ENCODE data around the gene P4HB. TPM values are rescaled to one million over a fixed set of nuclear protein-coding genes. Genes with fewer than 3 reads are reported as not detected.

The P4HB gene
- total RNA-seq, 4 donors from 2014 or later = 289 to 508 (median 447) TPM

DNA sequence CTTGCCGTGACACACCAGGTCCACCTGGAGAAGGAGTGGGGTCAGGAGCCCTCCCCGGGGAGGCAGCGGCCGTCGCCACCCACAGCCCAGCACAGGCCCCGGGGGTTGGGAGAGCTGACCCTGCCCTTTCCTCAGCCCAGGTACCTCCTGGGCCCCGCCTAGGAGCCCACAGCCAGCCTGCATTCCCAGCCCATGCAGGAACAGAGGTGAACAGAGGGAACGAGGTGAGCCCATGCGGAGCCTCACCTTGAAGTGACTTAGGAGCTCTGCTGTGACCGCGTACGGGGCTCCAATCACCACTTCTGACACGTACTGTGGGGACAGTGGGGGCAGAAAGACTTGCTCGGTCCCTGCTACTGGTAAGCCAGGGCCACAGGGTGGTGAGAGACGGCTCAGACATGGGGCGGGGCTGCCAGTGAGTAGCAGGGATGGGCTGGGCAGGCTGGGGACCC is 45.1 kb upstream of the P4HB start:
- TF ChIP-seq, protein P1, sequence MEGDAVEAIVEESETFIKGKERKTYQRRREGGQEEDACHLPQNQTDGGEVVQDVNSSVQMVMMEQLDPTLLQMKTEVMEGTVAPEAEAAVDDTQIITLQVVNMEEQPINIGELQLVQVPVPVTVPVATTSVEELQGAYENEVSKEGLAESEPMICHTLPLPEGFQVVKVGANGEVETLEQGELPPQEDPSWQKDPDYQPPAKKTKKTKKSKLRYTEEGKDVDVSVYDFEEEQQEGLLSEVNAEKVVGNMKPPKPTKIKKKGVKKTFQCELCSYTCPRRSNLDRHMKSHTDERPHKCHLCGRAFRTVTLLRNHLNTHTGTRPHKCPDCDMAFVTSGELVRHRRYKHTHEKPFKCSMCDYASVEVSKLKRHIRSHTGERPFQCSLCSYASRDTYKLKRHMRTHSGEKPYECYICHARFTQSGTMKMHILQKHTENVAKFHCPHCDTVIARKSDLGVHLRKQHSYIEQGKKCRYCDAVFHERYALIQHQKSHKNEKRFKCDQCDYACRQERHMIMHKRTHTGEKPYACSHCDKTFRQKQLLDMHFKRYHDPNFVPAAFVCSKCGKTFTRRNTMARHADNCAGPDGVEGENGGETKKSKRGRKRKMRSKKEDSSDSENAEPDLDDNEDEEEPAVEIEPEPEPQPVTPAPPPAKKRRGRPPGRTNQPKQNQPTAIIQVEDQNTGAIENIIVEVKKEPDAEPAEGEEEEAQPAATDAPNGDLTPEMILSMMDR (IDR thresholded peaks at IDR 0.05; ENCODE audit: low read depth) = no peak

DNA sequence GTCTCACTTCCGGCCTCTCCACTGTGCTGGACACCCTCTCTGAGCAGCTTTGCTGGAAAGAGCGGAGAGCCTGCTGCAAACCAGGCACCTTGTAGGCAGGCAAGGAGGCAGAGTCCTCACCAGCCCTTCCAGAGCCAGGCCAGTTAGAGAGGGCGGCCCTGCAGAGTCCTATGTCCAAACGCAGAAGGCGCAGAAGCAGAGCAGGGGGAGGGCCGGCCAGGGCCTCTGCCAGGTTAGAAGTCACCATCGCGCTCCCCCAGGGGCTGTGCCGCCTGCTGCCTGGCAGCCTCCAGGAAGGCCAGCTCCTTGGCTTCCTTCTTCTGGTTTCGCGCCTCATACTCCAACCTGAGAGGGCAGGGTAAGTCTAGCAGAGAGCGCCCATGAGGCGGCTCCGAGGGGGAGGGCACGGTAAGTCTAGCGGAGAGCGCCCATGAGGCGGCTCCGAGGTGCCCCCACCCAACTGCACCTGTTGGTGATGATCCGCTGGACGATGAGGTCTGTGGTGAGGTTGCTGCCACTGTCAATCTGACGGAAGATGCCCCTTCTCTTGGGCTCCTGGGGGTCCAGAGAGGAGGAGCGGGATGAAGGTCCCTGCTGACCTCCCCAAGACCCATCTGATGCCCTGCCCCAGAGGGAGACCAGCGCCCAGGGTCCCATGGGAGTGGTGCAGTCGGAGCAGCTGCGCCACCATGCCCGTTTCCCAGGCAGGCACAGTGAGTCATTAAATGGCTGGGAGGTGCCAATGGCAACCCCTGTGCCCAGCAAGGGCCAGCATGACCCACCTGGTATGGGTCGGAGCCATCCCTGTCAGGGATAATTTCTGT is 44.5 kb upstream of the P4HB start:
- TF ChIP-seq, protein P1 (IDR thresholded peaks at IDR 0.05; ENCODE audit: low read depth) = no peak

DNA sequence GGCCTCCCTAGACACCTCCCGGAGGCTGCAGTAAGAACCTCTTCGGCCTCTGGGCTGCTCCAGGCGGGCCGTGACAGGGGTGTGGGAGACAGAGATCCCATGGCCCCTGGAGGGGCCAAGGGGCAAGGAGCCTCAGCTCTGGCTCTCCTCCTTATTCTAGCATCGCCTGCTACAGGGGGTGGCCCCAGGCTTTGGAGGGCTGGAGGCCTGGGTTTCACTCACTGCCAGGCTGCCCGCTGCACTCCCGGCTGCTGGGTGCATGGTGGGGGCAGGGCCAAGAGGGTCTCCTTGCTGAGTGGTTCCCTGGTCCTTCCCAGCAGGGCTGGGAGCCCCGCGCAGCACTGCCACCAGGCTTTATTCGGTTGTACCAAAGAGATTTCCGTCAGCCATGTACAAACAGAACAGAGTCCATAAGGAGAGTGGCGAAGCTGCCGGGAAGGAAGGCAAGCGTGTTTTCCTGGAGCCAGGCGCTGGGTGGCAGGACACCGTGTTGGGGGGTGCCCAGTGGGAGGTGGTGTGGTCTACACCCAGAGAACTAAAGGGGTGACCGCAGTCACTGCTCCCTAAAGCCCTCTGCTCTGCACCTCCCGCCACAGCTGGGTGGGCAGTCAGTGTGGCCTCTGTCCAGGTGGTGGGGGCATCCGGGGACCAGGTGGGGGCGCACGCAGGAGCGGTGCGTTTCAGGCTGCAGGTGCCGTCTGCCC is 43.7 kb upstream of the P4HB start:
- TF ChIP-seq, protein P1 (IDR thresholded peaks at IDR 0.05; ENCODE audit: low read depth) = no peak

DNA sequence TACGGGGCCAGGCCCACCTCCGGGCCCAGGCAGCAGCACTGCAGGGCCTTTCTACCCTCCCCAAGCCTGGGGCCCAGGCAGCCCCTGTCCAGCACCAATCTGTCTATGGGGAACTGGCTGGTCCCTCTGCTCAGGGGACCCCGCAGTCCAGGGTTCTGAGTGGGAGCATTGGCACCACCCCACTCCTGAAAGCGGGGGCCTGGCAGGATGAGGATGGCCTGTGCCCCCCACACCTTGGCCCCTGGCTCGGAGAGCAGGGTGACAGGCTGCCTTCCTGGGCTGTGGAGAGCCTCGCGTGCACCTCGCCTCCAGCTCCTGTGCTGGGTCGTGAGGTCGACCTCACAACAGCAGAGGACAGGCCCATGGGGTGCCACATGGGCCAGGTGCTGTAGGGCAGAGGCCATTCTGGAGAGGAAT is 43.1 kb upstream of the P4HB start:
- TF ChIP-seq, protein P1 (IDR thresholded peaks at IDR 0.05; ENCODE audit: low read depth) = no peak

DNA sequence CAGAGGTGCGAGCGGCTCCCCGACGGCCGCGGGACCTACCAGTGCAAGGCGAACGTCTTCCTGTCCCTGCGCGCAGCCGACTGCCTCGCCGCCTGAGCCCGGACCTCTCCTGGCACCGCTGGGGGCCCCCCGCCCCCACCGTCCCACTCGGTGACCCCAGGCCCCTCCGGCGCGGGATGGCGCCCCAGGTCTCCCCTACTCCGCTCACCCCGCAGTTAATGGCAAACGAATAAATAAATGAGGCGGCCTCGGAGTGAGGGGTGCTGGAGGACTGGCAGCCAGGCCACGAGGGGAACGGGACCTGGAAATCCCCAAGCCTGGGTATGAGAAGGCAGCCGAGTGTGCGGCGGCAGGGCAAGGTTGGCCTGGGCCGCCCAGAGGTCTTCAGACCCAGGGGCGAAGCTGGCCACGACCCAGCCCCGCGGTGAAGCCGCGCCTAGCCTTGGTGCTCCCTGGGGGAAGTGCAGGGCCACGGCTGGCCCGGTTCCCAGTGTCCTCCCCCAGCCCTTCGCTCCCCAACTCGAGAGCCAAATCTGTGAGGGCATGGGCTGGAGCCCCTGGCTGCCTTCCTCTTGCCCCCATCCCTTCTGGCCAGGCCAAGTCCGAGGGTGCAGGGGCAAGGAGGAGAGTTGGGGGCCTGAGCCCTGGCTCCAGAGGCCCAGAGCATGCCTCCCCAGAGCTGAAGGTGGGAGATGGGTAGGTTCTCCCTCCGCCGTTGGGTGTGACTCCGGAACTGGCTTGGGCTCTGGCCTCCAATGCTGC is 42.5 kb upstream of the P4HB start:
- TF ChIP-seq, protein P1 (IDR thresholded peaks at IDR 0.05; ENCODE audit: low read depth) = no peak

DNA sequence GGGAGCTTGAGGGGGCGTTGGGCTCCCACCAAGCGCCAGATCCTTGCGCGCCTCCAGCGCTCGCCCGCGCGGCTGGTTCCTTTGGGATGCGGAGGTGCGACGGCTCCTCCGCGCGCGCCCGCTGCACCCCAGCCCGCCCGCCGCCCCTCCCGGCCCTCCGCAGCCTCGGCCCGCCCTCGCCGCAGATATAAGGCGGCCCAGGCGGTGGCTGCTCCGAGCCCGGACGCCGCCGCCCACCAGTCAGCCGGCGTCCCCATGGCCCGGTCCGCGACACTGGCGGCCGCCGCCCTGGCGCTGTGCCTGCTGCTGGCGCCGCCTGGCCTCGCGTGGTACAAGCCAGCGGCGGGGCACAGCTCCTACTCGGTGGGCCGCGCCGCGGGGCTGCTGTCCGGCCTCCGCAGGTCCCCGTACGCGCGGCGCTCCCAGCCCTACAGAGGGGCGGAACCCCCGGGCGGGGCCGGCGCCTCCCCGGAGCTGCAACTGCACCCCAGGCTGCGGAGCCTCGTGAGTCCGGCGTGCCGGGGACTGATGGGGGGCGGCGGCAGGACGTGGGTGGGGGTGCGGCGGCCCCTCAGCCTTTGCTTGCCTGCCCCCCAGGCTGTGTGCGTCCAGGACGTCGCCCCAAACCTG is 41.8 kb upstream of the P4HB start, which contains the start of gene NPB:
Gene NPB, plus strand, starts transcription at position 216 of the 630 bp plus-strand sequence. Its CDS starts 40 bp downstream, at position 256.
- TF ChIP-seq, protein P1 (IDR thresholded peaks at IDR 0.05; ENCODE audit: low read depth) = no peak
